ENCODE data around the gene GPR156. TPM values are rescaled to one million over a fixed set of nuclear protein-coding genes. Genes with fewer than 3 reads are reported as not detected.

Gene GPR156
- total and polyA plus RNA-seq, 10 of the 15 experiments (the other 5 are each of a cell fraction or from before 2014, with no cell fraction given), result 0.08 to 0.15 (median 0.11) TPM; not detected in 6

DNA sequence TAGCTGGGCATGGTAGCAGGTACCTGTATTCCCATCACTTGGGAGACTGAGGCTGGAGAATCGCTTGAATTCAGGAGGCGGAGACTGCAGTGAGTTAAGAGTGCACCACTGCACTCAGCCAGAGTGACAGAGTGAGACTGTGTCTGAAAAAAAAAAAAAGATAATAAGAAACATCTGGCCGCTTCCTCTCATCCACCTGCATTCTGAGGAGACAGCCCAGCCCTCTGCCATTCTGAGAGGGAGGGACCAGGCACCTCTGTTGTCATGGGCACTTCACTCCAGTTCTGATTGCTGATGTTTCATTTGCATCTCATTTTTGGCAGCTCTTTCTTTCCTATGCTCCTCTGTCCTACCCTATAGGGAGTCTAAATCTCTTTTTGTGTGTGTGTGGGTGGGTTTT, 154.4 kb downstream of the GPR156 start:
- no peaks in the 10 kb centered on the region for H3K9me3 ChIP-seq (replicated peaks; ENCODE audit: control insufficient read depth, insufficient read depth, low read length)
- ChIA-PET SMC1A (ENCODE audit: uncharacterized antibody, unreplicated experiment) (no interaction called here), RAD21 (ENCODE audit: unreplicated experiment) (no interaction called here), POLR2A (interaction anchor here (0.7 kb wide), 1 partner anchor 32 kb away, joined by 3 read pairs; no protein-coding TSS in a partner anchor), CTCF (interaction anchor here (1.7 to 2.6 kb wide), 3 partner anchors 17 to 239 kb away, joined by 5 to 7 read pairs (median 7); no protein-coding TSS in a partner anchor)
- H3K9ac ChIP-seq (ENCODE audit: control insufficient read depth, insufficient read depth, low read length), result no peak overlapping the region
- intact Hi-C loops (cut with micrococcal nuclease; ENCODE audit: unreplicated experiment) (no loop called here), in situ Hi-C loops (cut with MboI) (no loop called here)
- DNase-seq (ENCODE audit: low read depth, low spot score) (no peak), FAIRE-seq (no peak), ATAC-seq (no peak)
- H3K27ac ChIP-seq (ENCODE audit: control insufficient read depth, insufficient read depth), result no peak overlapping the region
- no peak overlapping the region for H2AFZ ChIP-seq (ENCODE audit: control insufficient read depth, low read depth, low read length)
- no peak for TF ChIP-seq SUPT20H (IDR thresholded peaks at IDR 0.05; ENCODE audit: borderline replicate concordance, control insufficient read depth, low read depth, low read length)
- TF ChIP-seq, protein P1, sequence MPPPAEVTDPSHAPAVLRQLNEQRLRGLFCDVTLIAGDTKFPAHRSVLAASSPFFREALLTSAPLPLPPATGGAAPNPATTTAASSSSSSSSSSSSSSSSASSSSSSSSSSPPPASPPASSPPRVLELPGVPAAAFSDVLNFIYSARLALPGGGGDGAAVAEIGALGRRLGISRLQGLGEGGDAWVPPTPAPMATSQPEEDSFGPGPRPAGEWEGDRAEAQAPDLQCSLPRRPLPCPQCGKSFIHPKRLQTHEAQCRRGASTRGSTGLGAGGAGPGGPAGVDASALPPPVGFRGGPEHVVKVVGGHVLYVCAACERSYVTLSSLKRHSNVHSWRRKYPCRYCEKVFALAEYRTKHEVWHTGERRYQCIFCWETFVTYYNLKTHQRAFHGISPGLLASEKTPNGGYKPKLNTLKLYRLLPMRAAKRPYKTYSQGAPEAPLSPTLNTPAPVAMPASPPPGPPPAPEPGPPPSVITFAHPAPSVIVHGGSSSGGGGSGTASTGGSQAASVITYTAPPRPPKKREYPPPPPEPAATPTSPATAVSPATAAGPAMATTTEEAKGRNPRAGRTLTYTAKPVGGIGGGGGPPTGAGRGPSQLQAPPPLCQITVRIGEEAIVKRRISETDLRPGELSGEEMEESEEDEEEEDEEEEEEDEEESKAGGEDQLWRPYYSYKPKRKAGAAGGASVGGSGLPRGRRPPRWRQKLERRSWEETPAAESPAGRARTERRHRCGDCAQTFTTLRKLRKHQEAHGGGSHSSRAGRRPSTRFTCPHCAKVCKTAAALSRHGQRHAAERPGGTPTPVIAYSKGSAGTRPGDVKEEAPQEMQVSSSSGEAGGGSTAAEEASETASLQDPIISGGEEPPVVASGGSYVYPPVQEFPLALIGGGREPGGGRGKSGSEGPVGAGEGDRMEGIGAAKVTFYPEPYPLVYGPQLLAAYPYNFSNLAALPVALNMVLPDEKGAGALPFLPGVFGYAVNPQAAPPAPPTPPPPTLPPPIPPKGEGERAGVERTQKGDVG (CRISPR knock-in tag; IDR thresholded peaks at IDR 0.05), result no peak
- no peak for TF ChIP-seq SREBF2 (IDR thresholded peaks at IDR 0.05; ENCODE audit: low read length)
- no peak for TF ChIP-seq IRF4 (IDR thresholded peaks at IDR 0.05; ENCODE audit: low read depth, low read length)
- no peak for TF ChIP-seq ZNF274 (IDR thresholded peaks at IDR 0.05; ENCODE audit: insufficient read depth, insufficient read length)
- TF ChIP-seq, protein P2, sequence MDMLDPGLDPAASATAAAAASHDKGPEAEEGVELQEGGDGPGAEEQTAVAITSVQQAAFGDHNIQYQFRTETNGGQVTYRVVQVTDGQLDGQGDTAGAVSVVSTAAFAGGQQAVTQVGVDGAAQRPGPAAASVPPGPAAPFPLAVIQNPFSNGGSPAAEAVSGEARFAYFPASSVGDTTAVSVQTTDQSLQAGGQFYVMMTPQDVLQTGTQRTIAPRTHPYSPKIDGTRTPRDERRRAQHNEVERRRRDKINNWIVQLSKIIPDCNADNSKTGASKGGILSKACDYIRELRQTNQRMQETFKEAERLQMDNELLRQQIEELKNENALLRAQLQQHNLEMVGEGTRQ (IDR thresholded peaks at IDR 0.05; ENCODE audit: borderline replicate concordance, low read depth, low read length), result no peak
- no peak for TF ChIP-seq KAT2A (conservative IDR thresholded peaks at IDR 0.05; ENCODE audit: control insufficient read depth, low read depth, low read length)
- no peak for TF ChIP-seq SMAD5 (IDR thresholded peaks at IDR 0.05; ENCODE audit: low read depth)
- TF ChIP-seq SP1 (IDR thresholded peaks at IDR 0.05; ENCODE audit: low read depth, low read length), result no peak
- no peak overlapping the region for H3K4me3 ChIP-seq
- BruUV-seq (replicated peaks), result no TSS peak
- no peaks in the 10 kb centered on the region for H3K4me1 ChIP-seq (ENCODE audit: control insufficient read depth, insufficient read depth, low read length)
- H3K27me3 ChIP-seq (replicated peaks in 1 of 2; ENCODE audit: control insufficient read depth in 2 of 2, insufficient read depth in 2 of 2, low read length in 1 of 2), result no peaks in the 10 kb centered on the region
- no peaks in the 10 kb centered on the region for H3K79me2 ChIP-seq (ENCODE audit: control insufficient read depth, insufficient read depth, low read length)
- no peak overlapping the region for H3K4me2 ChIP-seq (ENCODE audit: control insufficient read depth, insufficient read depth)
- WGBS (ENCODE audit: insufficient coverage, insufficient replicate concordance, low lambda C conversion rate, missing lambda C conversion rate), result 67% methylated on average over 3 of the region's 3 CpGs
- no peaks in the 10 kb centered on the region for H3K36me3 ChIP-seq (ENCODE audit: control insufficient read depth in 2 of 2, insufficient read depth in 2 of 2, low read length in 1 of 2)
- H4K20me1 ChIP-seq (ENCODE audit: control insufficient read depth, insufficient read depth), result no peaks in the 10 kb centered on the region; the same call in 1 of the 2 replicates

Measured in GM12878 (cell line).